Medulla oblongata (tissue), 1 donor: ENCODE results near the gene TPD52L3.

Experiments used
- DNase-seq: peaks from one replicate; pipeline ENCODE4 v3.0.0-alpha.2; 2015; ENCODE audit errors: extremely low spot score

The TPD52L3 gene

DNA sequence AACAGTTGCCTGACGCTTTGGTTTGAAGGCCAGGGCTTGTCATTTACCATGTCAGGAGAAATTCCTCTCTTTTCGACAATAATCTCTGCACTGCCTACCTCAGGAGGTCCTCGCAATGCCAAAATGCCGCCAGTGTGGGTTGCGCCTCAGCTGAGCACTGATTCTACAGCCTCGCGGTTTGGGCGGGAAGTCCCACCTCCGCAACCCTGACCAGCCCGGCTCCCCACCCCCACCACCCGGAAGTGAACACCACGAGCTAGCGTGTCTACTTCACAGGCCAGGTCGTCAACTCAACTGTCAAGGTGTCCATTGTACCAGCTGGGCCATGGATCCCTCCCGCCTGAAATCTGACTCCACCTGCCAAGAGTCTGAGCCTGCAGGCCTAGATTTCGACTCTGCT, at the start of gene TPD52L3:
Gene TPD52L3, plus strand, starts transcription at position 273 of the 400 bp plus-strand sequence. CDS start 221 bp downstream, outside the sequence.
- no peak for DNase-seq

DNA sequence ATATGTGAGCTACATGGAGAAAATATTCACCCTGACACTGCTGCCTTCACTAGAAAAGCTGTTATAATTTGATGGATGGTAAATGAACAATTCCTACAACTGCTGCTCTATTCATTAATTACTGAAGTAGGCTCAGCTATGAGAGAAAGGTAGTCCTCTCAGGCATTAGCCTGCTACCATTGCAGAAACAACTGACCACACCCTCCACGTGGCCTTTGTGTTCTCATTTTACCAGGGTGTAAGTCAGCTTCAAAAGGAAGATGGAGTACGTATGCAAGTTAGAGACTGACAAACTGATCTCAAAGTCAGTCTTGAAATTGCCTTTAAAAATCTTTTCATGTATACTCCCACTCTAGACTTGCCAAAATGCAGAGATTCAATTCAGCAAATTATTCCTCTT, 26.3 kb upstream of the TPD52L3 start:
- DNase-seq: no peak

DNA sequence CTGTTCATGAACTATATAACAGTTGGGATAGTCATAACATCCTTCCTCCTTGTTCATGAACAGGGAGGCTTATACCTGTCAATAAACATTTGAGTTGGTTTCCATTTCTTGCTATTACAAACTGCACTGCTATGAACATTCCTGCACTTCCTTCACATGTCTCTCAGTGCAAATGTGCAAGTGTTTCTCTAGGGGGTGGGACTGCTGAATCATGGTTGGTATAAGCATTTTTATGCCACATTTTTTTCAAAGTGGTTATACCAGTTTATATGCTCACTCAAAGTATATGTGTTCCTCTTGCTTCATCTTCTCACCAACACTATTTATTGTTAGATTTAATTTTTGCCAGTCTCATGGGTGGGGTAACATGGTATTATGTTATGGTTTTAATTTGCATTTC, 25.8 kb upstream of the TPD52L3 start:
- no peak for DNase-seq

DNA sequence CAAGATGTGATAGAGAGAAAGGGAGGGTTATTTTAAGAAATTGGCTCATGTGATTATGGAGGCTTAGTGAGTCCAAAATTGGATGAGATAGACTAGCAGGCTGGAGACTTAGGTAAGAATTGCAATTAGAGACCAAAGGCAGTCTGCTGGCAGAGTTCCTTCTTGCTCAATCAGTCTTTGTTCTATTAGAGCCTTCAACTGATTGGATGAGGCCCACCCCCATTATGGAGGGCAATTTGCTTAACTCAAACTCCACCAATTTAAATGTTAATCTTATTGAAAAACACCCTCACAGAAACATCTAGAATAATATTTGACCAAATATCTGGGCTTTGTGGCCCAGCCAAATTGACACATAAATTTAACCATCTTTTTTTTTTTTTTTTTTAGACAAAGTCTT, 23.9 kb upstream of the TPD52L3 start:
- DNase-seq: no peak

DNA sequence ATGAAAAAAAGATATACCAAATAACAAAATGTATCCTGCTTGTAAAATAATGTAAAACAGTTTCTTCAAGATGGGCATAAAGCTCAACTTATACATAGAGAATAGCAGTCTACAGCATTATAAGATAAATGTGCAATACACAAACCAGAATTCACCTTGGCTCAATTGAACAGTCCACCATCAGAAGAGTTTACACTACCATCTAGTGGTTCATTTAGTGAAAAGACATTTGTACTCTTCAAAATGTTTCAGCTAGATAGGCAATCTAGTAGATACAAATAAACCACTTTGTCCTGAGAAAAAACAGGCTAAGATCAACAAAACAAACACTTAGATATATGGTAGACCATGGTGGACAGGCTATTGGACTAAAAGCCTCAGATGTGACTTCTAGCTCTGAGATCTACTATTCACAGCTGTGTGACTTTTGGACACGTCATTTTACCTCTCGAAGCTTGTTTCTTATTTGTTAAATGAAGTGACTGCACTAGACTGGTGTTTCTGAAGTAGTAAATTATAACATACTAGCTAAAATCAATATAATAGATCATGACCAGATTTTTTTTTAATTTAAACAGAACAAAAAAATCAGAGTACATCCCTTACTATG, 22.1 kb upstream of the TPD52L3 start:
- peak; percentile 70 for DNase-seq

DNA sequence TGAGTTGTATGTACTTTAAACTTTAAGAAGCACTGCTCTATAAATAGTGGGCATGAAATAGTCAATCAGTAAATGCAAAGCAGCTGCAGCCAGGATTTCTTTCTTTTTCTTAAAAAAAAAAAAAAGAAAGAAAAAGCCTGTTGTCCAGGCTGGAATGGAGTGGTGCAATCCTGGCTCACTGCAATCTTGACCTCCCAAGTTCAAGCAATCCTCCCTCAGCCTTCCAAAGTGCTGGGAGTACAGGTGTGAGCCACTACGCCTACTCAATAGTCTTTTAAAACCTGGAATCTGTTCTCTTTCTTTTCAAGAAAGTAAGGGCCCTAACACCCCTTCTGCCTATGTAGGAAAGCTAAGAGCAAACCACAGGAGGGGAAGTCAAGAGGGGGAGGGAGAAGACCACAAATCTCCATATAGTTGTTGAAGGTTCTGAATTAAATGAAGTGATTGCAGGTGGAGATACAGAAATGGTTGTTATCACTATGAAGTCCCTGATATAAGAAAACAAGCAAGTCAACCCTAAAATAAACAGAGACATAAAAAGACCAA, 20.6 kb upstream of the TPD52L3 start:
- DNase-seq: no peak

DNA sequence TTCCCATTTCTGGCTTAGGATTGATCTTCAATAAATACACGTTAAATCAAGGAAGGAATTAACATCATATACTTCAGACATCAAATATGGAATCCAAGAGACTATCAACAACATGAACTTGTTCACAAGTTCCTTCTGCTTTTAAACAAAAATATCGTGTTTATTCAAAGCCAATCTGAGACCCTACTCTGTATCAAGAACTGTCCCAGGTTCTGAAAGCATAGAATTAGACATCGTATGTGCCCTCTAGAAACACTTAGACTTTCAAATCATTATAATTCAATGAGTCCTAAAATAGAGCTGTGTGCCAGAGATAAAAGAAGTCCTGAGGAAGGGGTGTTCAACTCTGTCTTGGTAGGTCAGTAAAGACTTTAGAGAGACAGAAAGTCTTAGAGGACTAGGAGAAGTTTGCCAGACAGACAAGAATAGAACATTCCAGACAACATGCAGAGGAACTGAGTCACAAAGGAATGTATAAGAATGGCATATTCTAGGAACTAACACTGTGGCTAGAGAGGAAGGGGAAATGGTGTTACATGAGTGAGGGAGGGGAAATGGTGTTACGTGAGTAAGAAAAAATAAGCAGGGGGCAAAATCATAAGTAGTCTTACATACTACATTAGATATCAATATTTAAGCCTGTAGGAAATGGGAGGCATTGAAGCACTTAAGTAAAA, 2.9 kb downstream of the TPD52L3 start:
- DNase-seq: no peak

DNA sequence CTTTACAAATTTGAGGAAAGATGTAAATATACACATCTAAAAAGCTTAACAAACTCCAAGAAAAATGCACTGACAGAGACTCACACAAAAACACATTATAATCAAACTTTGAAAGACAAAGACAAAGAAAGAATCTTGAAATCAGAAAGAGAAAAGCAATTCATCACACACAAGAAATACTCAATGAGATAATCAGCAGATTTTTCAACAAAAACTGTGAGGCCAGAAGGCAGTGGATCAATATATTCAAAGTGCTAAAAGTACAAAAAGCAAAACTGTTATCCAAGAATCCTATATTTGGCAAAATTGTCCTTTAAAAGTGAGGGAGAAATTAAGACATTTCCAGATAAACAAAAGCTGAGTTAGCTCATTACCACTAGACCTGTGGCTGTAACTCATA, 6.1 kb downstream of the TPD52L3 start:
- no peak for DNase-seq

DNA sequence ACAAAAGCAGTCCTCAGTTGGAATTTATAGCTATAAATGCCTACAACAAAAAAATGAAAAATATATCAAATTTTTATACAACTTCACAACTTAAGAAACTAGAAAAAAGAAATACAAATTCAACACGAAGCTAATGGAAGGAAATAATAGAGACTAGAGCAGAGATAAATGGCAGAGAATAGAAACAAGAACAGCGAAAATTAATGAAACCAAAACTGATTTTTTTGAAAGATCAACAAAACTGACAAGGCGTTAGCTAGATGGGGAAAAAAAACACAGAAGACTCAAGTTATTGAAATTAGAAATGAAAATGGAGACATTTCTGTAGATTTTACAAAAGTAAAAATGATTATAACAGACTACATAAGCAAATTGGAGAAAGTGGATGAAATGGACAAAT, 20.6 kb downstream of the TPD52L3 start:
- no peak for DNase-seq

DNA sequence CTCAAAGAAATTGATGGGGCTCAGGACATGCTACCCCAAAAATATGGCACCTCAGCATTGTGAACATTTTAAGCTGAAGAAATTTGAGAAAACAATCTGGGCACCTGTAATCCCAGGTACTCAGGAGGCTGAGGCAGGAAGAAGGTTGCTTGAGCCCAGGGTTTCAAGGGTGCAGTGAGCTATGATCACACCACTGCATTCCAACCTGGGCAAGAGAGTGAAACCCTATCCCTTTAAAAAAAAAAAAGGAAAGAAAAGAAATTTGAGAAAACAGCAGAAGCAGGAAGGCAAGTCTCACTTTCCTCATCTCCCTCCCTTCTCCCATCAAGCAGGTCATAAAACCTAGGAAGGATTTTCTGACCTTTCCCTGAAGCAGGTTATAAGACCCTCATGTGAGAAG, 23.6 kb downstream of the TPD52L3 start:
- DNase-seq: no peak

DNA sequence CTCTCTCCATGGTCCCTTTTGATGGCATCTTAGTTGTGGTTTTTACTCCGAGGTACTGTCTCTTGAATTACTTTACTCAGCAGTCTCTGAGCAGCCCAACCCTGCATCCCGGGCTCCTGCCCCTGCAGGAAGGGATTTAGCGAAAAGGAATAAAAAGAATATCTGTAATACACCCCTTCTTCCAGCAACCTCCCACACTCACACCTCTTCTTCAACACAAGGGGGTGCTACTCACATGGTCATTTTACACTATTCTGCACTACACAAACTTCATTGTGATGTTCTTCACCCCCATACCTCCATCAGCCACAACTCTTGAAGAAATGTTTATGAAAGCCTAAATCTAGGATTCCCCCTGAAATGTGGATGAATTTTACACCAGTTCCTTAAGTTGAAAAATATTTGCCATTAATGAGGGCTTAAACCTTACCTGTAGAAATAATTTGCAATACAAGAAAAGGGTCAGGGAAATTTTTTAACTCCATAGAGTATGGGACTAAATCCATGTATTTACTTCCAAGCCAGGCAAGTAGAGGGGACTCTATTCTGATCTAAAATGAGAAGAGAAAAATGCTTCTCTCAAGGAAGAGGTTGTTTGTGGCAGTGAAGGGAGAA, 26.0 kb downstream of the TPD52L3 start:
- DNase-seq: peak; percentile 82

DNA sequence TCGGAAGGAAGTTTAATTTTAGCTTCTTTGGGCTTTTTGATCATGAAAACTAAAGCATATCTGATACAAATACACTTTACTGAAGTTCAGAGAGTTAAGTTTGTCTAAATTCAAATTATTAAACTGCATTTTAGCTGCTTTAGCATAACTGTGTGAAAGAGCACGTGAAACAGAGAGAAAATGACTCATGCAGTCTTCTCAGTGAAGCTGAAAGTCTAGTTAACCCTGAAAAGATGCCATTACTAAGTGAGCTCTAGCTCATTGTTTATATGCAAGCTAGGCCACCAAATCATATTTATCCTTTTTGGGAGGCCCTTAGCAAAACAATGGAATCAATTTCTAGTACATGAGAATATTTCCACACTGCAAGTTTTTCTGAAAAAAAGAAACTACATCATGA, 27.6 kb downstream of the TPD52L3 start:
- DNase-seq: no peak

DNA sequence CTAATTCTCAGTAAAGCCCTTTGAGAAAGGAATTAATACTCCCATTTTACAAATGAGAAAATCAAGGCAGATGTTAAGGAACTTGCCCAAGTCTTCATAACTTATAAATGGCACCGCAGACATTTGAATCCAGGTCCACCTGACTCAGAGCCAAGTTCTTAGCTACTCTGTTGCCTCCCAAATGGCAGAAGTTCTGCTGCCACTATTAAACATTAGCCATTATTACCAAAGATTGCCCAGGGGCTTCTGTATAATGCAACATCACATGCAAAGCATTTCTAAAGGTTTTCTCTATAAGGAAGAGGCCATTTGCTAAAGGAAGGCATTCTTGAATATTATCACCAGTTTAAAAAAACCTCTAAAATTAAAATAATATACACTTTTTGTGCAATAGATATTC, 28.3 kb downstream of the TPD52L3 start:
- no peak for DNase-seq

DNA sequence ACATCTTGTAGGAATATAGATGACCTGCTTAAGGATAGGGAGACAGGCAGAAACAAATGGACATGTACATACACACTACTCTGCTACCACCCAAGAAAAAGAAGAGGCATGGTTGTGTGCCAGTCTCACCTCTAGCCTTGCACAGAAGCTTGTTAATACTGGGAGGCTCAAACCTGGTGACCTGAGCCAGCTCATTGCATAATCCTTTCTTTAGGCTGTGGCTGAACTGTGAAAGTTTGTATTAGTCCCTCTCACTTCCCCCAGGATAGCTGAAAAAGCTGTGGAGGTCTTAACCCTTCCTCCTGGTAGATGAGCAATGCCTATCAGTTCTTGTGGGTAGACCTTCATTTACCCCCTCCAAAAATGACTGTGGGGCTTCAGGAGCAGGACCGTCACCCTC, 28.7 kb downstream of the TPD52L3 start:
- no peak for DNase-seq

DNA sequence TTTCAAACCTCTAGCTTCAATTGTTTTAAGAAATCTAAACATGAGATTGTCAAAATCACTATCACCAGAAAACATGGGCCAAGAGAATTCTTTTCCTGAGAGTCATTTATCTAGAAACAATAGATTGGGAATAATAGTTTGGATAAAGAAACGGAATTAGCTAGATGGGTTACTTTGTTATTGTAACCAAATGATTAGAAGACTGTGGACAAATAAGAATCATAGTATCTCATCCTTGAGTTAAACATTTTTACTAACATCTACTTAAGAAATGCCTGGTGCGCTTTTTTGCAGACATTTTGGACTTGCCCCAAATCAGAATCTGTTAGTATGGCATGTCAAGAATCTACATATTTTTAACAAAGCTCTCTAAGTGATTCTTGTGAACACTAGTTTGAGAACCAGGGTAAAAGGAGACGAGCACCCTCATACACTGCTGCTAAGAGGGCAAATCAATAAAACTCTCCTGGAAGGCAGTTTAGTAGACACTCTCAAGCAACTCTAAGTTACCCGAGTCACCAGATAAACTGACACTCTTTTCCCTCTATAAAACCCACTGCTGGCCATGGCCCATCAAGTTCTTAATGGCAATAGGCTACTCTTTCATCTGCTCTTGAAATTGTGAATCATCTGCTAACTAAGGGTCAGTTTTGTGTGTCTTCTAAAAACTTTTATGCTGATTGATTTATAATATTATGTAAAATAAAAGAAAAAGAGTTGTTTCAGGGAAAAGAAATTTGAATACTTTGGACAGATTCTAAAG, 39.1 kb downstream of the TPD52L3 start:
- no peak for DNase-seq

DNA sequence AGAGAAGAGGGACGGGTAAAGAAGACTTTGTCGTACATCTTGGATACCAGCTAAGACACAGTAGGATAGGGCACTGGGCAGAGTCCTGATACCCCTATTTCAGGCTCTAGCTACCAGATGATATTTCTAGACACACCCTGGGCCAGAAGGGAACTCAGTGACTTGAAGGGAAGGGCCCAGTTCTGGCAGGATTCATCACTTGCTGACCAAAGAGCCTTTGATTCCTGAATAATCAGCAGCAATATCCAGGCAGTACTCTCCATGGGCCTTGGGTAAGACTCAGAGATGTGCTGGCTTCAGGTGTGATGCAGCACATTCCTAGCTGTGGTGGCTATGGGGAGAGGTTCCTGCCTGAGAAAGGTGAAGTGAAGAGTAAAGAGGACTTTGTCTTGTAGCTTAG, 40.7 kb downstream of the TPD52L3 start:
- no peak for DNase-seq
